Midbrain (tissue), 1 donor: ENCODE measurements around the gene PLXNA2.

Experiments
- DNase-seq: peaks from one replicate; lab custom pipeline; 2025; lab: John Stamatoyannopoulos, UW

PLXNA2 gene

GRCh38 chr1:208225954-208226937 is 17.9 kb downstream of the PLXNA2 start:
- DNase-seq, result no peak

GRCh38 chr1:208224192-208224713 is 19.9 kb downstream of the PLXNA2 start:
- DNase-seq, result no peak

DNA sequence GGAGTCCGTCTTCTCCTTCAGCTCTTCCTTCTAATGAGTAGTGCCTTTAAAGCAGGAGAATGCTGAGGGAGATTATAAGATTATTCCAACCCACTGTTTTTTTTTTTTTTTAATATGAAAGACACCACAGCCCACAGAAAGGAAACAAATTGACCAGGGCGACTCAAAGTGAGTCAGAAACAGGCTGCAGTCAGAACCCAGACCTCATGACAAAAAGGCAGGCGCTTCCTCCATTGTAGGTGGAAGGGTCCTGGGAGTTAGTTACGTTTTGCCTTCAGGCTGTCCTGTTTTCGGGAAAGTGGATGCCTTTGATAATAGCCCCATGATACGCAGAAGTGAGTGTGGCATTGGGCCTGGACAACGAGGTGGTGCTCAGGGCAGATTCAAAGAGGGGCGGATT is 21.0 kb downstream of the PLXNA2 start:
- no peak for DNase-seq

- no peak for DNase-seq
These were observed 21.6 kb downstream of the PLXNA2 start for GRCh38 chr1:208222376-208223126.

- no peak for DNase-seq
These were observed 22.9 kb downstream of the PLXNA2 start for GRCh38 chr1:208221291-208221622.

- DNase-seq, result no peak
These were observed 24.4 kb downstream of the PLXNA2 start for GRCh38 chr1:208219659-208220282.

DNA sequence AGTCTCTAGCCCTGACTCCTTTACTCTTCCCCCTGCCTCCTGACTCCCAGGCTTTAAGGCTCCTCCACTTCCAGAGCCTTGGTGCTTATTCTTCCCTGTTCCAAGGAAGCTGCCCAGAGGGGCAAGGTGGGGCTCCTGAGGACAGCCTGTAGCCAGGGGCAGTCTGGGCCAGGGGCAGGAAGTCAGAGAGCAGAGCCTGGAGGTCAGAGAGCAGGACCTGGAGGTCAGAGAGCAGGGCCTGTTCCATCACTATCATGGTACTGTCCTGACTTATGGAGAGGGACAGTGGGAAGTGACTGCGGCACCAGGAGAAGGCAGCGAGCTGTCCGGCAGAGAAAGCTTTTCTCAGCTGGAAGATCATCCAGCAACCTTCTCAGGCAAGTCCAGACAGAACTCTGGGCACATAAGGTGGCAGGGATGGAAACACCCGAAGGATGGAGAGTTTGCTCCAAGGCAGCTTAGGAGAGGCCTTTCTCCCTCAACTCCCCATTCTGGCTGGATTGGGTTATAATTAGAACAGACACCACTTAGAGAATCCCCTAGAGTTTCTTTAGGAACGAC is 25.0 kb downstream of the PLXNA2 start:
- DNase-seq, result no peak

DNA sequence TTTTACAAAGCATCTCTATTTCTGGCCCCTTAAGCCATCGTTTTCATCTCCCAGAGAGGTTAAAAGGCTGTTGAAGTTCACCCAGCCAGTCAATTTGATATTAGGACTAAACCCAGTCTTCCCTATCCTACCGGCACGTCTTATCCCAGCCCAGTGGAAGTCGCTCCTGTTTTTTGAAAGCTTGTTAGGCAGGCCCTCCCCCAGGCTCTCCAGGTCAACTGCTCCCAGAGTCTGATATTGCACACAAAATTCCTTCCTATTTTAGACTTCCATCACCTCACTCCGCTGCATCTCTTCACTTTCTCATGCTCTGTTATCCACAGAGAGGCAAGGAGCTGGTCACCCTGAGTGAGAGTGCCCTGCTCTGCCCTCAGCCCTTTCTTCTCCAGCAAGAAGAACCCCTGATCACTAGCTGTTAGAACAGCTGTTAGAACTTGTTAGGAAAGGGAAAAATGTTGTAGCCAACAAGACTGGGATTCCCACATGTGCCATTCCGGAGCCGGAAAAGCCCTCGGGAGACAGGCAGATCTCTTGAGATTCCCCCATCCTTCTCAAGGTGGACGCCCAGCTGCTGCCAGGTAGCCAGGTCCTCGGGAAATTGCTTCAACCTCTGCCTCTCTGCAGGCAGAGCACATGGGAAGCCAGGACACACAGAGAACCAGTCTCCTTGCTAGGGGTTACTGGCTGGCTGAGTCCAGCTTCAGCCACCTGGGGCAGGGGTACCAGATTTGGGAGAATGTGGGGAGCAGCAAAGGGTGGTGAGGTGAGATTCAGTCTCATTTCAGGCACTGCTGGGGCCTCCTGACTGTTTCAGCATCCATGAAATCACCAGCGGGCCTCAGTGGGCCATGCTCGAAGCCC is 25.7 kb downstream of the PLXNA2 start:
- DNase-seq, result no peak

GRCh38 chr1:208217781-208218180 is 26.4 kb downstream of the PLXNA2 start:
- DNase-seq, result no peak

DNA sequence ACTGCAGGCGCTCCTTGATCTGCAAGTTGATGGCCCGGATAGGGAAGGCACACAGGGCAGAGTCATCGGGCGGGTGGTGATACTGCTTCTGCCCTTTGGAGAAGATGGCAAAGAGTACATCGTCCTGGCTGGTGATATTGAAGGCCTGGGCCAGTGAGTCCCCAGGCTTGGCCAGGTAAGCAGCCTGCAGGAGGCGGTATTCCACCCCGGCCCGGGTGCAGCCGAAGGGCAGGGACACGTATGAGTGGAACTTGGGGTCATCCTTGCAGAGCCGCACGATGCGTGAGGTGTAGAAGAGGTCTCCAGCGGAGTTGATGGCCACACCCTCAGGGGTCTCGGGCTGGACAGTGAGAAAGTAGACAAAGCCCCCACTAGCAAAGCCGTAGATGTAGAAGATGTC is 27.4 kb downstream of the PLXNA2 start:
- no peak for DNase-seq

GRCh38 chr1:208216062-208216461 is 28.1 kb downstream of the PLXNA2 start:
- DNase-seq, result no peak

DNA sequence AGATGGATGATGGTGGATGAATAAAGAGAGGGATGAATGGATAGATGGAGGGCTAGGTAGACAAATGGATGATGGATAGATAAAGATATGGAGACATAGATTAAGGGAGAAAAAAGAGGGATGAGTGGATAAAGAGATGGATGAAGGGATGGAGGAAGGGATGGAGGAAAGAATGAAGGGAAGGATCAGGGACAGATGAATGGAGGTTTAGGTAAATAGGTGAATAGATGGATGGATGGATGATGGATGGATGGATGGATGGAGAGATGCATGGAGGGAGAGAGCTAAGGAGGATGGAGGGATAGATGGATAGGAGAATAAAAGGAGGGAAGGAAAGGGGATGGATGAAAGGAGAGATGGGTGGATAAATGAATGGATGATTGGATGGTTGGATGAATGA is 28.8 kb downstream of the PLXNA2 start:
- DNase-seq, result no peak

DNA sequence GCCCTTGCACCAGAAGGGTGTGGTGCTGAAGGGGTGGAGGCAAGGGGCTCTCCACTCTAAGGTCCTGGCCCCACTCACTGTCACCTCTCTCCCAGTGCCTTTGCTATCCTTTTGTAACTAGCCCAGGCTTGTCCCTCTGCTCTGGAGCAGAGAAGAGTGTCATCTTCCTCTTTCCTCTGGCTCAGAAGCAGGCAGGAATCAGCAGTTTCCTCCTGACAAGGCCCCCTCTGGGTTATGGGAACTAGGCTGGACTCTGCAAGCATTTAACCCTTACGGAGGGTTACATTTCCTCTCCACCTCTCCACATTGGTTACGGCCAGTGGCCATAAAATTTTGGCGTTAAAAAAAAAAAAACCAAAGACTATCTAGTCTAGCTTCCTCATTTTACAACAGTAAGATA is 30.4 kb downstream of the PLXNA2 start:
- DNase-seq, result no peak

DNA sequence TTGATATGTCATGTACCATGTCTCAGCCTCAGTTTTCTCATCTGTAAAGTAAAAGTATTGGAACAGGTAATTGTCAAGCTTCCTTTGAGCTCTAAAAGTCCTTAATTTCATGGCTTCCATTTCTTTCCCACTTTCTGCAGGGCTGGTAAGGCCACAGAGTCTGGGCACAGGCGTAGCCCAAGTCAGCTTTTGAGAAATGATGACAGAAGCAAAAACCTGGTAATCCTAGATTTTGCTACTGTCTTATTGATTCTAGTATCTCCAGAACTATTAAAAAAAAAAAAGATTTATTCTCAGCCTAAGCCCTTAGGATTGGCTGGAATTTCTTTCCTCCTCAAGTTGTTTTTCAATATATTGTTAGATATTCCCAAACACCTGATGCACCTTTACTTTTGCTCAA is 31.3 kb downstream of the PLXNA2 start:
- DNase-seq, result no peak

DNA sequence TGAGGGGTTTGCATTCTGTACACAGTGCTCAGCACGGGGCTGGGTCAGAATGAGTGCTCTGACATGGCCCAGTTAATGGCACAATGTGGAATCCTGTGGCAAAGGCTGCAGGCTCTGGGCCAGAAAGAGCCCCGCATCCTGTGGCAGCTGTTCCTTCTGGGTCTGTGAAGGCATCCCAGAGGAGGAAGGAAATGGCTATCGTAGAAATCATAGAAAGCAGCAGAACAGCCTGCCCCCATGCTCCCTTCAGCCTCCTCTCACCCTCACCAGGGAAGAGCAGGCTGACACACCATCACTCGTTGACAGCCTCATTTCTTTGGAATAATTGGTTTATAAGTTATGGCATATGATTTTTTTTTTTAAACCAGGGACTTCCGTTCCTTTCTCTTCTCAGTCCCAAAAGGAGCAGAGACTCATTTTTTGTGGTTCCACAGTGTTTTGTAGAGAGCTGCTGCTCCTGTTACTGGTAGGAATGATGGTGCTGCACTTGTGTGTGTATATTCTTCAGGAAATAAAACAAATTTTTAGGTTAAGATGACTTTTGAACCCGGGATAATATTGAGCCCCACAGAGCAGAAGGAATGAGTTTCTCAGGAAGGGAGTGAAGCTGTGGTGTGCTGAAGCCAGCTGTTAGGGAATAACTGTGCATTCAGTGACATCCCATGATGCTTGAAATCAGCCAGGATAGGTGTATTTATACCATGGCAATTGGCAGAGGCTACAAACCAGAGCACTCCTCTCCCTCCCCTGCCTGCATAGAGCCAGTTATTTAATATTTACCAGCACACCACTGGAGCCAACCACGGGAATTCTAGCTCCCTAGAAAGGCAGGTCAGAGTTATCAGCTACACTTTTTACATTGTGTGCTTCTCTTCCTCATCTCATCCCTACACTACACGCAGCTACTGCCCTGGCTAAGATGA is 32.0 kb downstream of the PLXNA2 start:
- DNase-seq, result no peak

GRCh38 chr1:208209896-208210589 is 34.1 kb downstream of the PLXNA2 start:
- DNase-seq, result no peak

GRCh38 chr1:208209286-208209685 is 34.9 kb downstream of the PLXNA2 start:
- DNase-seq, result no peak

DNA sequence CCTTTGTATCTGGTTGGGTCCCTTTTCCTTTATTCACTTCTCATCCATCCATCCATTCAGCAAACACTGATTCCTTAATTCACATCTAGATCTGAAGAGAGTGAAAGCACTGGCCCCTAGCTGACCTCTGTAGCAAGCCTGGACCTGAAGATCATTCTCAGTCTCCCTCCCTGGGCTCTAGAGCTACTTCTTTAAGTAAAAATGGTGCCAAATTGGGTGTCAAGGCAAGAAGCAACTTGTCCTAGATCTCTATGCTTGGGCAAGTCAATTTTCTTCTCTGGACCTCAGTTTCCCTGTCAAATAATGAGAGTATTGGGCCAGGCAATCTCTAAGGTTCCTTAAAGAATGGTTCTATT is 36.1 kb downstream of the PLXNA2 start:
- DNase-seq, result no peak

DNA sequence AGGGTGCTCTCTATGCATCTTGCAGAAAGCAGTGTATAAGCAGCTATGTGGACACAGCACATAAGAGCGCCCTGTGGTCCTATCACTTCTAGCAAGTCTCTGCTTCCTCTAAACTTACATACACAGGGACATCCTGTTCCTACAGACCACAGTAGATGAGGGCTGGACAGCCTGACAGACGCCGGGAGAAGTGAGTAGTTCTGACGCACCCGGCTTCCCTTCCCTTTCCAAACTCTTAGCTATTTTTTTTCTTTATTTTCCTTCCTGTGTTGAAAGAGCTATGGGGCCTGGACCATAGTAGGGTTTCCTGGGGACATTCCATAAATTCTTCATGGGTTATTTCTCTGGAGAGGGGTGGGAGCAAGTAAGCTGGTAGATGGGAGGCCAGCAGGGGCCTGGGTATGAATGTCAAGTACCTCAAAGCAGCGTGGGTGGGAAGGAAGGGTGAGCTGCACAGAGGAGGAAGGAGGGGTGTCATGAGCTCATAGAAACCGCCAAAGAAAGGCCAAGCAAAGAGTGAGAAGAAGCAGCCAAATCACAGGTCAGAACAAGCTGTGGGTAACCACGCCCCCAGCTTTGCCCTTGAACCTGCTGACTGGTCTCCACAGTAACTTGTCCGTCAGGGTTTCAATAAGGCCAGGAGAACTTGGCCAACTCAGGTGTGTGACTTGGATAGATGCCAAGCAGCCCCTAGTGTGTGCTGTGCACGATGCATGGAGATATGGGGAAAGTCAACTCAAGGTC is 36.6 kb downstream of the PLXNA2 start:
- no peak for DNase-seq
